Rectal smooth muscle tissue (tissue), 1 donor: ENCODE measurements around the gene RNF25.

Source experiments
- H3K27ac ChIP-seq: one replicate; pipeline ENCODE4 v1.7.0; 2013; ENCODE audit warnings: low read depth, low read length, inconsistent platforms
- H3K27me3 ChIP-seq: one replicate; pipeline ENCODE4 v1.7.0; 2013; ENCODE audit warnings: low read length; ENCODE audit not compliant: control insufficient read depth, insufficient read depth
- H3K36me3 ChIP-seq: one replicate; pipeline ENCODE4 v1.7.0; 2013; ENCODE audit warnings: low read length; ENCODE audit not compliant: control insufficient read depth, insufficient read depth
- H3K4me1 ChIP-seq: one replicate; pipeline ENCODE4 v1.7.0; 2013; ENCODE audit warnings: low read length; ENCODE audit not compliant: control insufficient read depth, insufficient read depth
- H3K4me3 ChIP-seq: one replicate; pipeline ENCODE4 v1.7.0; 2013; ENCODE audit warnings: low read length
- H3K9ac ChIP-seq: one replicate; pipeline ENCODE4 v1.7.0; 2013; ENCODE audit warnings: low read length

The RNF25 gene

DNA sequence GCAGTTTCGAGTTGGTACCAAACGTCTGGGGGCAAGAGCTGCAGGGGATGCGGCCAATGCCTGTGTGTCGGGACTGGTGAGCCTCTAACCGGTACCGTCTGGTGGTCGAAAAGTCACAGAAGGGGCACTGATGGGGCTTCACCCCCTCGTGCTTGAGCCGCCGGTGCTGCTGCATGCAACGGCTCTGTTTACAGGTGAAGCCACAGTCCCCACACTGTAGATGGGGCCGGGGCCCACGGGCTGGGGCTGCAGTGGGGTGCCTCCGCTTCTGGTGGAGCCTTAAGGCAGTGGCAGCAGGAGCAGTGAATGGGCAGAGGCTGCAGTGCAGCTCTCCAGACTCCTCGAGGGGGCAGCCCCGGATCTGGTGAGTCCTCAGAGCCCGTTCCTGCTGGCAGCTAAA is 29.0 kb downstream of the RNF25 start:
- peaks cover 53% of the 10 kb centered on the region for H3K36me3 ChIP-seq
- H3K4me1 ChIP-seq: no peaks in the 10 kb centered on the region

DNA sequence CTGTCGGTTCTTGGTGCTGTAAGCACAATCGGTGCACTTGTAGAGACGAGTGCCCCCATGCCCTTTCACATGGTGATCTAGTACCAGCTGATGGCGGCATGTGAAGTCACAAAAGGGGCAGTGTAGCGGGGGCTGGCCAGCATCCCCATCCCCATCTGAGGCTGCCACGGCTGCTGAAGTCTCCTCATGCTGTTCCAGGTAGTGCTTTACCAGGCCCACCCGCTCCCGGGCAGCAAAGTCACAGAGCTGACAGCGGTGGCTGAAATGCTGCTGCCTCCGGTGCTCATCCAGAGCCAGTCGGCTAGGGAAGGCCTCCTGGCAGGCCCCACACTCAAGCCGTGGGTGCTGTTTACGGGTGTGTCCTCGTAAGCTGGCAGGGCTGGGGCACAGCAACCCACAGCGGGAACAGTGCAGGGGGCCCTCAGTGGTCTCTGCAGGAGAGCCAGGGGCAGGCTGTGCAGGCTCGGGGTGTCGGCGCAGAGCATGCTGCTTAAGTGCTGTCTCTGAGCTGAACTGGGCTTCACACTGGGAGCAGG is 29.6 kb downstream of the RNF25 start:
- Histone ChIP-seq H3K4me3 (no peak overlapping the region), H3K27ac (no peak overlapping the region), H3K36me3 (peaks cover 51% of the 10 kb centered on the region), H3K27me3 (no peaks in the 10 kb centered on the region), H3K4me1 (no peaks in the 10 kb centered on the region), H3K9ac (no peak overlapping the region)

More for the DNA sequence above, 29.0 kb downstream of the RNF25 start:
- H3K9ac ChIP-seq: no peak overlapping the region
- no peak overlapping the region for H3K27ac ChIP-seq
- no peak overlapping the region for H3K4me3 ChIP-seq
- H3K27me3 ChIP-seq: no peaks in the 10 kb centered on the region

DNA sequence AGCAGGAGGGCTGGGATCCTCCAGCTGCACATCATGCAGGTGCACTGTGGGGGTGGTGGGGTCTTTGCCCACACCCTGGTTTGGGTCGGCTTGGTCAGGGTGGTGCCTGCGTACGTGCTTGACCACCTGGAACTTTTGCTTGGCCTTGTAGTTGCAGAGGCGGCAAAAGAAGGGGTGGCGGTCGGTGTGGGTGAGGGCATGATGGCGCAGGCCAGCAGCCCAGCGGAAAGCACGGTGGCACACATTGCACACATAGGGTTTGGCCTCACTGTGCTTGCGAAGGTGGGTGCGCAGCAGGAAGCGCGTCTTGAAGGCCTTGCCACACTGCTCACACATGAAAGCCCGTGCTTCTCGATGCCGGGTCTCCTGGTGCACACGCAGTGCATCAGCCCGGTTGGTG is 33.4 kb downstream of the RNF25 start:
- no peak overlapping the region for H3K4me3 ChIP-seq
- H3K27me3 ChIP-seq: no peaks in the 10 kb centered on the region
- no peaks in the 10 kb centered on the region for H3K4me1 ChIP-seq
- peaks cover 36% of the 10 kb centered on the region for H3K36me3 ChIP-seq
- no peak overlapping the region for H3K9ac ChIP-seq
- no peak overlapping the region for H3K27ac ChIP-seq

DNA sequence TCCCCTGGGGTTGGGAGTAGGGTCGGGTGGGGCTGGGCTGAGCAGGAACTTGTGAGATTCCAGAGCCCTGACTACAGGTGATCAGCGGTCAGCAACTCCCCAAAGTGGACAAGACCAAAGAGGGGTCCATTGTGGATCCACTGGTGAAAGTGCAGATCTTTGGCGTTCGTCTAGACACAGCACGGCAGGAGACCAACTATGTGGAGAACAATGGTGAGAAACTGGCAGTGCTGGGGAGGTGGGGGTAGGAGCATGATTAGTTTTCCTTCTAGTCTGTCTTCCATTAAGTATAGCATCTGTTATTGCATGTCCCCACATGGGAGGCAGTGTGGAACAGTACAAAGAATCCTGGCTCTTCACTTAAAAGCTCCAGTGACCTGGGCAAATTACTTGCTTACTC is 36.1 kb downstream of the RNF25 start:
- Histone ChIP-seq H3K36me3 (peaks cover 28% of the 10 kb centered on the region), H3K4me1 (no peaks in the 10 kb centered on the region), H3K27me3 (no peaks in the 10 kb centered on the region), H3K9ac (no peak overlapping the region), H3K27ac (no peak overlapping the region), H3K4me3 (no peak overlapping the region)

DNA sequence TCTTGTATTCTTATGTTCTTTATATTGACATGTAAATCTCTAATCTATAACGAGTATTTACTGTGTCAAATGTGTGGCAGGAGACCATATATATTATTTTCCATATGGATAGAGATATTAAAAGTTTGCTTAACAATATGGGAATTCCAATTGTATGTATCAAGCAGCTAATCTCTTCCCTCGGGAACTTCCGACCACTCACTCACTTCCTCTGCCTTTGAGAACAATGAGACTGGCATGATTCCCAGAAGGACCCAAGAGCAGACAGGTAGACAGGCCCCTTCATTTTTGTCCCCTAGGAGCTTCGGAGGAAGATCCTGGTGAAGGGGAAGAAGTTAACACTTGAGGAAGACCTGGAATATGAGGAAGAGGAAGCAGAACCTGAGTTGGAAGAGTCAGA is 40.0 kb downstream of the RNF25 start:
- no peaks in the 10 kb centered on the region for H3K4me1 ChIP-seq
- no peak overlapping the region for H3K4me3 ChIP-seq
- no peaks in the 10 kb centered on the region for H3K27me3 ChIP-seq
- H3K27ac ChIP-seq: no peak overlapping the region
- peaks cover 10% of the 10 kb centered on the region for H3K36me3 ChIP-seq
- H3K9ac ChIP-seq: no peak overlapping the region

DNA sequence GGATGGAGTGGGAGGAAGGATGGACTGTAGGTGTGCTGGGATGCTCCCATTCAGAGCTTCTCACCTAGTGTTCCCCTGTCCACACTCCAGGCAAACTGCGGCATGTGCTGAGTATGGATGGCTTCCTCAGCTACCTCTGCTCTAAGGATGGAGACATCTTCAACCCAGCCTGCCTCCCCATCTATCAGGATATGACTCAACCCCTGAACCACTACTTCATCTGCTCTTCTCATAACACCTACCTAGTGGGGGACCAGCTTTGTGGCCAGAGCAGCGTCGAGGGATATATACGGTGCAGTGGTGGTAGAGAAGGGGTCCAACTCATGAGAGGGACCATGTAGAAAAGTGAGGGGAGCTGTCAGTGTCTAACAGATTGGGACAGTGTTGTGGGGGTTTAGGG is 43.9 kb downstream of the RNF25 start:
- Histone ChIP-seq H3K27me3 (no peaks in the 10 kb centered on the region), H3K27ac (no peak overlapping the region)

DNA sequence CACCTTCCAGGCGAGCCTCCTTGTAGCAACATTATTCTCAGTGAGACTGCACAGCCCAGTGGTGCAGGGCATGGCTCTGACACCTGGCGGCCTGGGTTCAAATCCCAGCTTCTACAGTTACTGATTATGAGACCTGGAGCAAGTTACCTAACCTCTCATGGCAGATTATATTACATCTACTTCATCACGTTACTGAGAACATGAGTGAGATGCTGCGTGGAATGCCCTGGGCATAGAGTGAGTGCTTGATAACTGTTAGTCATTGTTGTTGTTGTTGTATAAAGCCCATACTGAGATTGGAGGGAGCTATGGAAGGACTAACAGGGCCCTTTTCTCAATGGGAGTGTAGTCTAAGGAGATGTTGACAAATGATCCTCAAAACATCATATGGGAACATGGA is 45.4 kb downstream of the RNF25 start:
- H3K4me3 ChIP-seq: no peak overlapping the region
- H3K27ac ChIP-seq: no peak overlapping the region
- H3K27me3 ChIP-seq: no peaks in the 10 kb centered on the region
- H3K36me3 ChIP-seq: no peaks in the 10 kb centered on the region
- H3K9ac ChIP-seq: no peak overlapping the region
- H3K4me1 ChIP-seq: no peaks in the 10 kb centered on the region

More for the DNA sequence above, 43.9 kb downstream of the RNF25 start:
- no peaks in the 10 kb centered on the region for H3K36me3 ChIP-seq
- H3K4me1 ChIP-seq: no peaks in the 10 kb centered on the region
- no peak overlapping the region for H3K9ac ChIP-seq
- no peak overlapping the region for H3K4me3 ChIP-seq

DNA sequence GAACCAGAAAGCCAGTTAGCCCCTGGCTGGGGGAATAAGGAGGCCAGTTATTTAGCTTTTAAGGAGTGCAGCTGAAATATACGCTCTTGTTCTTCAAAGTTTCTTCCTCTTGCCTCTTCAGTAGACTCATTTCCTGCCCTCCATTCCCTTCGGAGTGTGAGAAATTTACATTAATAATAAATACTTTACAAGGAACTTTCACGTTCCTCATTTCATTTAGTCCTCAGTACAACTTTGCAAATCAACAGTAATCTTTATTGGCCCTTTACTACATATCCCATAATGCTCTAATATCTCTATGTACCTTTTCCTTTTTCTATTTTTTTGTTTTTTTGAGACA is 48.5 kb downstream of the RNF25 start:
- H3K27me3 ChIP-seq: no peaks in the 10 kb centered on the region
- H3K4me3 ChIP-seq: no peak overlapping the region
- no peaks in the 10 kb centered on the region for H3K36me3 ChIP-seq
- H3K27ac ChIP-seq: no peak overlapping the region
- no peak overlapping the region for H3K9ac ChIP-seq
- H3K4me1 ChIP-seq: no peaks in the 10 kb centered on the region

DNA sequence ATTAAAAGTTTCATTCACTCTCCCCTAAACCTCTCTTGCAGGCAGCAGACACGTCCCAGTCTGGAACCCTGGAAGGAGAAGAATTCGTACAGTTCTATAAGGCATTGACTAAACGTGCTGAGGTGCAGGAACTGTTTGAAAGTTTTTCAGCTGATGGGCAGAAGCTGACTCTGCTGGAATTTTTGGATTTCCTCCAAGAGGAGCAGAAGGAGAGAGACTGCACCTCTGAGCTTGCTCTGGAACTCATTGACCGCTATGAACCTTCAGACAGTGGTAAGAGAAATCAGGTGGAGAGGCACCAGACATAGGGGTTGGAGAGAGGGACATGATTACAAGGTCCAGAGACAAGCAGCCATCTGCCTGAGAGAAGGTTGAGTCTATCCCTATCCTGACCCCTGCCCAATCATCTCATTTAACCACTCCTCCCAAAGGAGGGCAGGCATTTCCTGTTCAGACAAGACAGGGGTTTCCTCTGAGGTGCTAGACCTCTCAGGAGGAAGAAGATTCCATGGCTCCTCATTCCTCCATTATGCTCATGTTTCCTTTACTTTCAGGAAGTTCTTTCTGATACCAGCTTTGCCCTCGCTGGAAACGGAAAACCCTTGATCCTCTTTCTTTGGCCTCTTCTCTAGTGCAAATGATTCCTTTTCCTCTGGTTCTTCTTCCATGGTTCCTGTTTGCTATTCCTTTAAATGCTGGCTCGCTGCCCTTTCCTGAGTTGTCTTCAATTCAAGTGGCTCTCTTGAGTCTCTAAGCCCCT is 49.0 kb downstream of the RNF25 start:
- Histone ChIP-seq H3K4me1 (no peaks in the 10 kb centered on the region), H3K36me3 (no peaks in the 10 kb centered on the region), H3K4me3 (no peak overlapping the region), H3K27ac (no peak overlapping the region), H3K9ac (no peak overlapping the region), H3K27me3 (no peaks in the 10 kb centered on the region)

DNA sequence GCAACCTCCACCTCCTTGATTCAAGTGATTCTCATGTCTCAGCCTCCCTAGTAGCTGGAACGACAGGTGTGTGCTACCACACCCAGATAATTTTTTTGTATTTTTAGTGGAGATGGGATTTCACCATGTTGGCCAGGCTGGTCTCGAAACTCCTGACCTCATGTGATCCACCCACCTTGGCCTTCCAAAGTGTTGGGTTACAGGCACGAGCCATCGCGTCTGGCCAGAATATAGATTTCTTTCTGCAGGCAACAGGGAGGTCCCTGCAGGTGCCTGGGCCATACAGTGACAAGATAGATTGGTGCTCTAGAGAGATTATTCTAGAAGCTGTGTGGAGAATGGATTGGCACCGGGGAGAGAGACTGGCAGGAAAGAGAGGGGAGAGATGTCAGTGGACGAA is 50.8 kb downstream of the RNF25 start:
- H3K4me1 ChIP-seq: peaks cover 3% of the 10 kb centered on the region
- H3K36me3 ChIP-seq: no peaks in the 10 kb centered on the region
- H3K27ac ChIP-seq: no peak overlapping the region
- H3K27me3 ChIP-seq: no peaks in the 10 kb centered on the region
- no peak overlapping the region for H3K9ac ChIP-seq
- no peak overlapping the region for H3K4me3 ChIP-seq

DNA sequence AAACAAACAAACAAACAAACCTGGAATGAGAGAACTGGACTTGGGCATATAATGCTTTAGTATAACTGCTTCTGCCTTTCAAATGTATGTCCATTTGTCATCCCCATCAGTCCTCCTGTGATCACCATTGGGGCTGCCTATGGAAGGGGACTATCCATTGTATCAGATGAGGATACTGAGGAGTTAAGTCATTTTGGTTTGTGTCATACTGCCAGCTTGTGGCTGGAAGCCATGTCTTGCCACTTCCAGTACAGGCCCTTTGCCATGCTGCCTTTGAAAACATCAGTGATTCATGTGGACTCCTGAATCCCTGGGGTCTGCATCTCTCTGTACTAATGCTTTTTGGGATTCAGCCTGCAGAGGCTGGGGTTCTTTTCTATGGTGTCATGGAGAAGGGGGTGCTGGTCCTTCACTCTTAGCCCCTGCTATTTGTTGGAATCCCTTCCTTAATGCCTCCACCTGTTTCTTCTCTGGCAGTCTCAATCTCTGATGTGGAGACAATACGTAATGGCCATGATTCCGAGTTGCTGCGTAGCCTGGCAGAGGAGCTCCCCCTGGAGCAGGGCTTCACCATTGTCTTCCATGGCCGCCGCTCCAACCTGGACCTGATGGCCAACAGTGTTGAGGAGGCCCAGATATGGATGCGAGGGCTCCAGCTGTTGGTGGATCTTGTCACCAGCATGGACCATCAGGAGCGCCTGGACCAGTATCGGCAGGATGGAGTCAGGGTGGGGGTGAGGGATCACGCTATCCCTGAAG is 53.5 kb downstream of the RNF25 start:
- Histone ChIP-seq H3K27ac (no peak overlapping the region), H3K36me3 (no peaks in the 10 kb centered on the region), H3K4me1 (peaks cover 7% of the 10 kb centered on the region)

DNA sequence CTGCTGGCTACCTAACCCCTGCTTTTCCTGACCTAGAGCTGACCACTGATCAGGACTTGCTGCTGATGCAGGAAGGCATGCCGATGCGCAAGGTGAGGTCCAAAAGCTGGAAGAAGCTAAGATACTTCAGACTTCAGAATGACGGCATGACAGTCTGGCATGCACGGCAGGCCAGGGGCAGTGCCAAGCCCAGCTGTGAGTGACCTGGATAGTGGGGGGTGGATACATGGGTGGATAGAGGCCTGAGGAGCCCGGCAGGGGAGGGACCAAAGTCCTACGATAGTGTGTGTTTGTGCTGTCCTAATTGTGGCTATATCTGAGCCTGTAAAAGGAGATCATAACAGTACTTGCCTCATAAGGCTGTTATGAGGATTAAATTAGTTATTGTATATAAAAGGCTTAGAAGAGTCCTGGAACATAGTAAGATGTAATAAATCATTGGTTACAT is 55.9 kb downstream of the RNF25 start:
- H3K4me1 ChIP-seq: peaks cover 7% of the 10 kb centered on the region
- no peaks in the 10 kb centered on the region for H3K27me3 ChIP-seq
- peak overlapping the region; percentile 64 for H3K27ac ChIP-seq
- H3K4me3 ChIP-seq: no peak overlapping the region
- H3K9ac ChIP-seq: no peak overlapping the region
- H3K36me3 ChIP-seq: no peaks in the 10 kb centered on the region

More for the DNA sequence above, 53.5 kb downstream of the RNF25 start:
- Histone ChIP-seq H3K27me3 (no peaks in the 10 kb centered on the region), H3K9ac (no peak overlapping the region), H3K4me3 (no peak overlapping the region)
